Fibroblast of lung (primary cell): Measurements from ENCODE around the gene ZNF493. TPM values are rescaled to one million over a fixed set of nuclear protein-coding genes. Genes with fewer than 3 reads are reported as not detected.

Experiments used
- DNase-seq, 2 donors: peaks; one replicate each; pipeline versions ENCODE4 v3.0.0 to v3.0.0-alpha.2; 2010; ENCODE audit warnings: low read depth in 2 of 2
- H2AFZ ChIP-seq: 2 replicates; pipeline ENCODE4 v1.5.1; 2012; ENCODE audit warnings: low read length, control low read depth, inconsistent platforms
- H3K27ac ChIP-seq: 2 replicates; pipeline ENCODE4 v1.5.1; 2011; ENCODE audit warnings: low read length, control low read depth; ENCODE audit not compliant: insufficient read depth
- H3K27me3 ChIP-seq: 2 replicates; pipeline ENCODE4 v1.5.1; 2011; ENCODE audit warnings: mild to moderate bottlenecking, low read length; ENCODE audit not compliant: control insufficient read depth, insufficient read depth
- H3K36me3 ChIP-seq: 2 replicates; pipeline ENCODE4 v1.5.1; 2011; ENCODE audit warnings: low read length; ENCODE audit not compliant: control insufficient read depth, insufficient read depth
- H3K4me1 ChIP-seq: 2 replicates; pipeline ENCODE4 v1.5.1; 2011; ENCODE audit warnings: low read length; ENCODE audit not compliant: control insufficient read depth, insufficient read depth; ENCODE audit errors: extremely low read depth
- H3K4me2 ChIP-seq: 2 replicates; pipeline ENCODE4 v1.5.1; 2011; ENCODE audit warnings: low read length, control low read depth; ENCODE audit not compliant: insufficient read depth; ENCODE audit errors: extremely low read depth
- H3K4me3 ChIP-seq, 4 experiments: fragments of 200-600 bp in 1 of 4; sonication (generic) in 1 of 4; replicated peaks in 1 of 4; 2 replicates each; pipeline ENCODE4 v1.5.1; 2011 to 2016; ENCODE audit warnings: low read length in 4 of 4, low read depth in 3 of 4, mild to moderate bottlenecking in 3 of 4, control low read depth in 2 of 4, inconsistent platforms in 1 of 4, mixed read lengths in 1 of 4; ENCODE audit not compliant: insufficient read depth in 1 of 4; ENCODE audit errors: control extremely low read depth in 1 of 4
- H3K79me2 ChIP-seq: 2 replicates; pipeline ENCODE4 v1.5.1; 2012; ENCODE audit warnings: mild to moderate bottlenecking, low read length, inconsistent platforms; ENCODE audit not compliant: control insufficient read depth, insufficient read depth
- H3K9ac ChIP-seq: 2 replicates; pipeline ENCODE4 v1.5.1; 2011; ENCODE audit warnings: mild to moderate bottlenecking, low read length, control low read depth; ENCODE audit not compliant: insufficient read depth
- H3K9me3 ChIP-seq: 2 replicates; pipeline ENCODE4 v1.5.1; 2012; ENCODE audit warnings: low read depth, low read length; ENCODE audit not compliant: control insufficient read depth, insufficient read depth
- H4K20me1 ChIP-seq: 2 replicates; pipeline ENCODE4 v1.5.1; 2011; ENCODE audit warnings: low read length; ENCODE audit not compliant: control insufficient read depth, insufficient read depth; ENCODE audit errors: extremely low read depth
- EZH2 ChIP-seq: IDR thresholded peaks from 2 replicates; pipeline ENCODE4 v1.5.1; 2012; ENCODE audit warnings: low read length, control low read depth, mild to moderate bottlenecking; ENCODE audit errors: missing control alignments
- polyA plus RNA-seq, 2 donors: library from polyadenylated mRNA; depleted of rRNA in 1 of 2; stranded (reverse) in 1 of 2; unstranded in 1 of 2; fragments of >200 nt; gene quantifications; 2 replicates each; pipeline ENCODE4 v1.2.1, GENCODE V29; 2011 to 2012; ENCODE audit warnings: missing spikeins in 1 of 2
- total RNA-seq: library from RNA; depleted of rRNA; stranded (reverse); fragments of >200 nt; gene quantifications from 2 replicates; pipeline ENCODE4 v1.2.1, GENCODE V29; 2014
- TF ChIP-seq, protein P1 (sequence below), 2 donors: IDR thresholded peaks in 1 of 2; conservative IDR thresholded peaks in 1 of 2; 1 replicate in 1 of 2; 2 replicates in 1 of 2; pipeline ENCODE4 v1.5.1; 2011 to 2012; ENCODE audit warnings: low read length in 2 of 2, control low read depth in 1 of 2, inconsistent platforms in 1 of 2, low read depth in 1 of 2, mild to moderate bottlenecking in 1 of 2

ZNF493 gene
- total and polyA plus RNA-seq, 2 donors (not counting 1 experiment from before 2014, with no cell fraction given), result 3.8 to 32.4 TPM

DNA sequence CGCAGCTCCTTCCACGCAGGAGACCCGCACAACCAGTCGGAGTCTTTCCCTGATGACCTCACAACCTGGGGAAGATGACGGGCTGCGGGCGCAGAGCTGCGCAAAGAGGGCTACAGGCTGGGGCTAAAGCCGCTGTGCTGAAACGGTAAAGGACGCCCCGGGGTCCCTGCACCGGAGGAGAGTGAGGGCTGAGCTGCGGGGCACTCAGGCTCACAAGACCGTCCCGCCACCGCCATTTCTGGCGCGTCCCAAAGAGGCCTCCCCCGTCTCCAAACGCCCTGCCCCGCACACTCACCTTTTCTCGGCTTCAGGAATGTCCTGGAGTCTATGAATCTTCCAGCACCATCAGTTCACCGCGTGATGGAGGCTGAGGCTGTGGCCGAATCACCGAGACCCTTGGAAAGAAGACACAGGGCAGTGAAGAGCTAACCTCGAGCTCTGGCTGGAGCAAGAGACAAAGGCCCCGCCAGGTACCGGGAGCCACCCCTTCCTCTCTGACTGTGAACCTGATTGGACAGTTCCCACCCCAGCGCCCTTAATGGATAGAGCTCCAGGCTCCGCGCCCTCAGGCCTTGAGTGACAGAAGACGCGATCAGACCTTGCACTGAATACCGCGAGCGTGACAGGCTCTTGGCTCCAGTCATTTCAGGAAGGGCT, 66.6 kb downstream of the ZNF493 start:
- H3K27me3 ChIP-seq, result no peaks in the 10 kb centered on the region
- DNase-seq, result peak; percentile 33 to 64
- TF ChIP-seq EZH2, result no peak
- TF ChIP-seq, protein P1, sequence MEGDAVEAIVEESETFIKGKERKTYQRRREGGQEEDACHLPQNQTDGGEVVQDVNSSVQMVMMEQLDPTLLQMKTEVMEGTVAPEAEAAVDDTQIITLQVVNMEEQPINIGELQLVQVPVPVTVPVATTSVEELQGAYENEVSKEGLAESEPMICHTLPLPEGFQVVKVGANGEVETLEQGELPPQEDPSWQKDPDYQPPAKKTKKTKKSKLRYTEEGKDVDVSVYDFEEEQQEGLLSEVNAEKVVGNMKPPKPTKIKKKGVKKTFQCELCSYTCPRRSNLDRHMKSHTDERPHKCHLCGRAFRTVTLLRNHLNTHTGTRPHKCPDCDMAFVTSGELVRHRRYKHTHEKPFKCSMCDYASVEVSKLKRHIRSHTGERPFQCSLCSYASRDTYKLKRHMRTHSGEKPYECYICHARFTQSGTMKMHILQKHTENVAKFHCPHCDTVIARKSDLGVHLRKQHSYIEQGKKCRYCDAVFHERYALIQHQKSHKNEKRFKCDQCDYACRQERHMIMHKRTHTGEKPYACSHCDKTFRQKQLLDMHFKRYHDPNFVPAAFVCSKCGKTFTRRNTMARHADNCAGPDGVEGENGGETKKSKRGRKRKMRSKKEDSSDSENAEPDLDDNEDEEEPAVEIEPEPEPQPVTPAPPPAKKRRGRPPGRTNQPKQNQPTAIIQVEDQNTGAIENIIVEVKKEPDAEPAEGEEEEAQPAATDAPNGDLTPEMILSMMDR (conservative IDR thresholded peaks at IDR 0.05 in 1 of 2, IDR thresholded peaks at IDR 0.05 in 1 of 2; ENCODE audit: low read depth in 1 of 2, low read length in 2 of 2), result no peak
- H3K36me3 ChIP-seq, result no peaks in the 10 kb centered on the region
- no peaks in the 10 kb centered on the region for H3K79me2 ChIP-seq
- no peak overlapping the region for H2AFZ ChIP-seq
- H3K9me3 ChIP-seq, result no peaks in the 10 kb centered on the region
- H3K9ac ChIP-seq, result no peak overlapping the region
- no peak overlapping the region for H3K27ac ChIP-seq
- H4K20me1 ChIP-seq, result no peaks in the 10 kb centered on the region
- H3K4me3 ChIP-seq, result peak overlapping the region in 1 of 4 experiments; percentile 63
- no peaks in the 10 kb centered on the region for H3K4me1 ChIP-seq
- no peak overlapping the region for H3K4me2 ChIP-seq

DNA sequence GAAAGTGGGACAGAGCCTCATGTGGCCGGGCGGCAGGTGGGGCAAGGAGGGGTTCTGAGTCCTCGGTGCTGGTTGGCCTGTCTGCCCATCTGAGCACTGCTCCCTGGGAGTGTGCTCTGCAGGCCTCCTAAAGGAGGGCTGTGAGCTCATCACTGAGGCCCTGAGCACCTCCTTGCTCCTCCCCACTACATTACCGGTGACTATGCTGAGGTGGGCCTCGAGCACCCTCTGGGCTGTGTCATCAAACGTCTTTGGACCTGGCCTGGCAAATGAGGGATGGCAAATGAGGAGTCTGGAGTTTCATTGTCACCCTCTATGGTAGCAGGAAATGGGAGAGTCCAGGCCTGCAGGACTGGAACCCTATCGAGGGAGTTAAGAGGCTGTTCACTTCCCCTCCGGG, 69.7 kb downstream of the ZNF493 start:
- Histone ChIP-seq H3K9ac (no peak overlapping the region), H4K20me1 (no peaks in the 10 kb centered on the region), H3K4me3 (no peak overlapping the region), H3K9me3 (no peaks in the 10 kb centered on the region), H3K4me2 (no peak overlapping the region), H3K4me1 (no peaks in the 10 kb centered on the region), H2AFZ (no peak overlapping the region), H3K36me3 (no peaks in the 10 kb centered on the region), H3K27me3 (no peaks in the 10 kb centered on the region), H3K27ac (no peak overlapping the region), H3K79me2 (no peaks in the 10 kb centered on the region)
- TF ChIP-seq, protein P1 (conservative IDR thresholded peaks at IDR 0.05 in 1 of 2, IDR thresholded peaks at IDR 0.05 in 1 of 2; ENCODE audit: low read depth in 1 of 2, low read length in 2 of 2), result no peak
- TF ChIP-seq EZH2, result no peak
- no peak for DNase-seq

DNA sequence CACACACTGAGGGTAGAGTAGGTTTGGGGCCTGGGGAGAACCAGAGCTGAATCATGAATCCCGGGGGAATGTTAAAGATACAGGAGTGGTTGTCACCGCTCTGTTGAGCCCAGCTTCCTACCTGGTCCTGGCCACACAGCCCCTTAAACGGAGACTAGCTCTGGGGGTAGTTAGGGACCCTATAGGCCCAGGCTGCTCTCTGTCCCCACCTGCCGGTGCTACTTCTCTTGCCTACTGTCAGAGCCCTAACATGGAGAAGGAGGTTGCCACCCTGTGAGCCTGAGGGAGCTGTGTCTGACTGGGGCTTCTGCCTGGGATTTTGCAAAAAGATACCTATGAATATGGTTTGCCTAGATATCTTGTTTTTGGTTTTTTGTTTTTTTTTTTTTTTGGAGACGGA, 71.9 kb downstream of the ZNF493 start:
- H3K27me3 ChIP-seq, result no peaks in the 10 kb centered on the region
- H3K9me3 ChIP-seq, result no peaks in the 10 kb centered on the region
- no peaks in the 10 kb centered on the region for H3K4me1 ChIP-seq
- H3K4me2 ChIP-seq, result no peak overlapping the region
- H3K36me3 ChIP-seq, result no peaks in the 10 kb centered on the region
- H3K27ac ChIP-seq, result no peak overlapping the region
- TF ChIP-seq, protein P1 (conservative IDR thresholded peaks at IDR 0.05 in 1 of 2, IDR thresholded peaks at IDR 0.05 in 1 of 2; ENCODE audit: low read depth in 1 of 2, low read length in 2 of 2), result no peak
- no peak for TF ChIP-seq EZH2
- H3K4me3 ChIP-seq, result no peak overlapping the region
- no peak overlapping the region for H3K9ac ChIP-seq
- DNase-seq, result no peak
- no peak overlapping the region for H2AFZ ChIP-seq
- no peaks in the 10 kb centered on the region for H4K20me1 ChIP-seq
- no peaks in the 10 kb centered on the region for H3K79me2 ChIP-seq
